Breast epithelium (tissue), 4 donors: ENCODE measurements around the gene LBX1. TPM values are rescaled to one million over a fixed set of nuclear protein-coding genes. Genes with fewer than 3 reads are reported as not detected.
"Not testable (repeated sequence)": the region's sequence is repeated elsewhere in the genome, so short reads cannot be mapped to it uniquely, and the experiment has no call there.

Source experiments
- DNase-seq, 2 donors: peaks; one replicate each; pipeline ENCODE4 v3.0.0-alpha.2; 2019; ENCODE audit warnings: low spot score in 2 of 2
- H3K27ac ChIP-seq, 2 donors: fragments of 200-600 bp; sonication (generic) in 1 of 2; one replicate each; pipeline ENCODE4 v1.5.1; 2016 to 2019; ENCODE audit warnings: mild to moderate bottlenecking in 1 of 2
- H3K27me3 ChIP-seq, 2 donors: fragments of 200-600 bp; sonication (generic) in 1 of 2; one replicate each; pipeline versions ENCODE4 v1.5.1 to v1.6.0; 2017 to 2019; ENCODE audit warnings: control low read depth in 1 of 2, mild to moderate bottlenecking in 1 of 2
- H3K36me3 ChIP-seq: fragments of 200-600 bp; one replicate; pipeline ENCODE4 v1.5.1; 2019
- H3K4me1 ChIP-seq, 2 donors: fragments of 200-600 bp; sonication (generic); one replicate each; pipeline ENCODE4 v1.5.1; 2016 to 2019; ENCODE audit warnings: control low read depth in 1 of 2
- H3K4me3 ChIP-seq, 3 donors: fragments of 200-600 bp; sonication (generic); 1 replicate in 2 of 3; 2 replicates in 1 of 3; pipeline ENCODE4 v1.5.1; 2016 to 2019; ENCODE audit warnings: mild to moderate bottlenecking in 3 of 3, moderate library complexity in 2 of 3
- H3K9me3 ChIP-seq, 2 donors: fragments of 200-600 bp; sonication (generic) in 1 of 2; one replicate each; pipeline ENCODE4 v1.5.1; 2016 to 2019; ENCODE audit warnings: control low read depth in 1 of 2
- CTCF ChIP-seq, 3 donors: fragments of 450-650 bp; IDR thresholded peaks; one replicate each; pipeline ENCODE4 v1.5.1; 2016 to 2017; ENCODE audit warnings: antibody characterized with exemption in 3 of 3, mild to moderate bottlenecking in 3 of 3, moderate library complexity in 3 of 3
- POLR2A ChIP-seq: fragments of 450-650 bp; IDR thresholded peaks from one replicate; pipeline ENCODE4 v1.6.1; 2016; ENCODE audit warnings: antibody characterized with exemption, mild to moderate bottlenecking, moderate library complexity
- POLR2AphosphoS5 ChIP-seq, 3 donors: sonication (generic); formaldehyde crosslinking; IDR thresholded peaks; one replicate each; pipeline ENCODE4 v1.6.1; 2017; ENCODE audit warnings: antibody characterized with exemption in 3 of 3
- intact Hi-C: fragments of 100-400 bp; cut with DNase I; formaldehyde crosslinking; loops from one replicate; pipeline ENCODE4 v1.15.1; 2023; ENCODE audit warnings: low total_unique reads
- total RNA-seq, 3 donors: library from RNA; depleted of rRNA; stranded (reverse); fragments of >200 nt; gene quantifications; one replicate each; pipeline ENCODE4 v1.1.0, GENCODE V29; 2016

LBX1 gene
- total RNA-seq, 3 donors from 2014 or later, result not detected

GRCh38 chr10:101215397-101216206 lies 13.7 kb downstream of the LBX1 start:
- Histone ChIP-seq H3K9me3 (no peaks in the 10 kb centered on the region), H3K27ac (no peak overlapping the region), H3K4me1 (peaks cover 0 to 17% of the 10 kb centered on the region in 2 donors), H3K36me3 (no peaks in the 10 kb centered on the region), H3K4me3 (peak overlapping the region in 1 of 3 donors; percentile 47), H3K27me3 (peaks cover 11 to 96% of the 10 kb centered on the region in 2 donors)
- intact Hi-C loops, result loop anchor here (10.0 kb wide), 1 partner anchor 349 kb away; no protein-coding TSS in a partner anchor
- no peak for DNase-seq
- TF ChIP-seq CTCF (IDR thresholded peaks at IDR 0.05), result no peak
- TF ChIP-seq POLR2A, result no peak
- no peak for TF ChIP-seq POLR2AphosphoS5 (IDR thresholded peaks at IDR 0.05)

GRCh38 chr10:101214446-101215396 lies 14.5 kb downstream of the LBX1 start:
- Histone ChIP-seq H3K27ac (no peak overlapping the region), H3K9me3 (no peaks in the 10 kb centered on the region), H3K4me3 (peak overlapping the region in 1 of 3 donors; percentile 54), H3K4me1 (peaks cover 0 to 17% of the 10 kb centered on the region in 2 donors), H3K36me3 (no peaks in the 10 kb centered on the region), H3K27me3 (peaks cover 8 to 94% of the 10 kb centered on the region in 2 donors)
- no peak for DNase-seq
- intact Hi-C loops, result loop anchor here (10.0 kb wide), 1 partner anchor 350 kb away; no protein-coding TSS in a partner anchor
- peak in 2 of 3 donors; percentile 64 to 74 for TF ChIP-seq CTCF (IDR thresholded peaks at IDR 0.05)
- TF ChIP-seq POLR2A, result no peak

GRCh38 chr10:101208543-101208942 lies 20.7 kb downstream of the LBX1 start:
- peaks cover 0 to 65% of the 10 kb centered on the region in 2 donors for H3K27me3 ChIP-seq
- H3K9me3 ChIP-seq, result no peaks in the 10 kb centered on the region
- TF ChIP-seq CTCF (IDR thresholded peaks at IDR 0.05), result no peak
- no peak for TF ChIP-seq POLR2AphosphoS5 (IDR thresholded peaks at IDR 0.05)
- TF ChIP-seq POLR2A, result no peak

GRCh38 chr10:101207026-101207425 lies 22.2 kb downstream of the LBX1 start:
- H3K4me3 ChIP-seq, result no peak overlapping the region
- H3K4me1 ChIP-seq, result no peaks in the 10 kb centered on the region
- no peak for TF ChIP-seq POLR2A
- TF ChIP-seq POLR2AphosphoS5 (IDR thresholded peaks at IDR 0.05), result no peak
- TF ChIP-seq CTCF (IDR thresholded peaks at IDR 0.05), result no peak
- DNase-seq, result no peak
- H3K27ac ChIP-seq, result no peak overlapping the region
- H3K9me3 ChIP-seq, result no peaks in the 10 kb centered on the region
- peaks cover 0 to 50% of the 10 kb centered on the region in 2 donors for H3K27me3 ChIP-seq
- no peaks in the 10 kb centered on the region for H3K36me3 ChIP-seq
- intact Hi-C loops, result no loop called here

More at GRCh38 chr10:101208543-101208942, 20.7 kb downstream of the LBX1 start:
- no peaks in the 10 kb centered on the region for H3K36me3 ChIP-seq
- no peak overlapping the region for H3K27ac ChIP-seq
- DNase-seq, result no peak
- H3K4me1 ChIP-seq, result no peaks in the 10 kb centered on the region
- intact Hi-C loops, result no loop called here
- H3K4me3 ChIP-seq, result no peak overlapping the region

GRCh38 chr10:101202667-101203066 lies 26.6 kb downstream of the LBX1 start:
- H3K4me3 ChIP-seq, DNase-seq, H3K4me1 ChIP-seq, H3K36me3 ChIP-seq, intact Hi-C loops, H3K9me3 ChIP-seq, H3K27ac ChIP-seq: not testable (repeated sequence)
- H3K27me3 ChIP-seq, result peaks cover 0 to 20% of the 10 kb centered on the region in 2 donors

- peaks cover 0 to 12% of the 10 kb centered on the region in 2 donors for H3K27me3 ChIP-seq
- H3K4me3 ChIP-seq, H3K4me1 ChIP-seq, H3K36me3 ChIP-seq, H3K9me3 ChIP-seq, DNase-seq, intact Hi-C loops, H3K27ac ChIP-seq: not testable (repeated sequence)
Measured at GRCh38 chr10:101198326-101198977, 30.8 kb downstream of the LBX1 start.
